ENCODE measurements around the gene GRIFIN.
"Not testable (repeated sequence)": the region's sequence is repeated elsewhere in the genome, so short reads cannot be mapped to it uniquely, and the experiment has no call there.

The GRIFIN gene

DNA sequence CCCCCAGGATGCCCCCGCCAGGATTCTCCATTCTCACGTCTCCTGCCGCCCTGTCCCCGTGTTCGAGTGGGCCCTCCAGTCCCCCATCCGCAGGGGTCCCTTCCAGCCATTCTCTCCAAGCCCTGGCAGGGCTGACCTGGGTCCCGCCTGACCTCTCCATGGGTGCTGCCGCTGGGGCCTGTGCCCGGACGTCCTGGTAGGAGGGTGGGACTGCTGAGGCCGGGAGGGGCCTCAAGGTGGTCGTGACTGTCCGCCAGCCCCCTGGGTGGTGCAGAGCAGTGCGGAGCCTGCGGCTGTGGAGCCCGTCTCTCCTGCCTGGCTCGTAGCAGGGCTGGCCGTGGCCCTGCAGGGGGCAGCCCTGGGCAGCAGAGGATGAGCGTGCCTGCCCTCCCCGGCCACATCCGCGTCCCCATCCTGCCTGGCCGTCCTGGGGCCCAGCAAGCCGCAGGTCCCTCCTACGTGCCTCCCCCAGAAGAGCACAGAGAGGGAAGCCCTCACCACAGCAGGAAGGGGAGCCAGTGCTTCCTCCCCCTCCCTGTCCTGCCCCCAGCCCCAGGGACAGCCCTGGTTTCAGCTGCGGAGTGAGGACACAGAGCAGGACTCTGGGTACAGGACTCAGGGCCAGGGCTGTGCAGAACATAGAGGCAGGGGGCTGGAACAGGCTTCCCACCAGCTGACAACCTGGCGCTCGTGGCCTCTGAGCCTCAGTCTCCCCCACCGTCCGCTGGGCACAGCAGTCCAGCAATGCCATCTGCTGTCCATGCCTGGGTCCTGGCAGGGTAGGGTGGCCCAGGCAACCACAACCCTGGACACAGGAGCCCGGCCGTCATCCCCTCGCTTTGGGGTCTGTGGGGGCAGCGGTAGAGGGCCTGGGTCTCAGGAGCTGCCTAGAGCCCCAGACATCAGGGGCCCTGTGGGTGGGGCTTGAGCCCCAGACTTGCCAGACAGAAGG lies 1.5 kb upstream of the GRIFIN start:
- no peak for FAIRE-seq

DNA sequence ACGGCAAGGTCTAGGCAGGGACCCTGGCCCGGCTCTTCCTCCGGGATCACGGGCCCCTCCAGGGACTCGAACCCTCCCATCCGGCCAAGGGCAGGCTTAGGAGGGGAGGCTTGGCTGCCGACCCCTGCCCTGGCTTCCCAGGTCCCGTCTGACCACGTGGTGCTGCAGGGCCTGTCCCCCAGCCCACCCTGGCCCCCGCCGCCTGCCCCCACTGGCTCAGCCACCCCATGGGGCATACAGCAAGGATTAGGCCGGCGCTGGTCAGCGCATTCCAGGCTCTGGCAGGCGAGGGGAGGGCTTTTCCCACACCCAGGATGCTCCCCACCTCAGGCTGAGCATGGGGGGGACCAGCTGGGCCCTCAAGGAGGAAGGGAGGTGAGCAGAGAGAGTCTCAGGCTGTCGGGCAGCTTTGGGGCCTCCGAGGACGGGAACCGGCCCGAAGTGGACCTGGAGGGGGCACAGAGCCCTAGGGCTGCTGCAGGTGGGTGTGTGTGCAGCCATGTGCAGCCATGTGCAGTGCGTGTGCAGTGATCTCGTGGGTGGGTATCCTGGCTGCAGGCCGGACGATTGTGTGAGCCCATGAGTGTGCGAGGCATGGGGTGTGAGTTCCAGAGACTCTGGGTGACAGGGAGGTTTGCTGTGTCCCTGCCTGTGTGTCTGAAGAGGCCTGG lies 713 bp upstream of the GRIFIN start:
- FAIRE-seq: no peak

DNA sequence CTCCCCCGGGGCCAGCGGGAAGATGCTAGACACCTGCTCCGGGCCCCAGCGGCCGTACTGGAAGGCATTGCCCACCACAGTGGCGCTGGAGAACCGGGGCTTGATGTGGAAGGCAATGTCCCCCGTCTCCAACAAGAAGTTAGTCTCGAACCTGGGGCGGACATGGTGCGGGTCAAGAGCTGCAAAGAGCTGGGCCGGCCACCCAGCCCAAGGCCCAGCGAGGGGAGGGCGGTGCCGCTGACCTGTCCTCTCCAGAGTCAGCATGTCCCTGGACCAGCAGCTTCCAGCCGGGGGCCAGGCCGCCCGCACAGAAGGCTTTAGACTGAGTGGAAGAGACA lies 551 bp downstream of the GRIFIN start:
- FAIRE-seq: no peak

GRCh38 chr7:2474813-2475677 lies 1.2 kb downstream of the GRIFIN start:
- no peak for FAIRE-seq

DNA sequence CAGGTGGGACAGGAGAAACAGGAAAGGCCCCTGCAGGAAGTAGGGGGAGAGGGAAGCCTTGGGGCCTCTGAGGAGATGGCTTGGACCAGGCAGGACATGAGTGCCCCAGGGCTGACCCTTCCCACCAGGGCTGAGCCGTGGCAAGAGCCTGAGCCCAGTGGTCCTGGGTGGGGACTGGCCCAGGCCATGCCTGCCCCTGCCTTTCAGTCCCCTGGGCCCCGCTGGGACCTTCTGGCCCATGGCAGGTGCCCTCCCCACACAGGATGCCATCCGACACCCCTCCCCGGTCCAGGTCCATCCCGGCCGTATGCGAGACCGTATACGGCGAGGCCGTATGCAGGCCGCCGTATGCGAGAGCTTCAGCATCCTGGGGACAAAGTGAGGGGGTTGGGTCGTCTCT lies 2.0 kb downstream of the GRIFIN start:
- FAIRE-seq: no peak

DNA sequence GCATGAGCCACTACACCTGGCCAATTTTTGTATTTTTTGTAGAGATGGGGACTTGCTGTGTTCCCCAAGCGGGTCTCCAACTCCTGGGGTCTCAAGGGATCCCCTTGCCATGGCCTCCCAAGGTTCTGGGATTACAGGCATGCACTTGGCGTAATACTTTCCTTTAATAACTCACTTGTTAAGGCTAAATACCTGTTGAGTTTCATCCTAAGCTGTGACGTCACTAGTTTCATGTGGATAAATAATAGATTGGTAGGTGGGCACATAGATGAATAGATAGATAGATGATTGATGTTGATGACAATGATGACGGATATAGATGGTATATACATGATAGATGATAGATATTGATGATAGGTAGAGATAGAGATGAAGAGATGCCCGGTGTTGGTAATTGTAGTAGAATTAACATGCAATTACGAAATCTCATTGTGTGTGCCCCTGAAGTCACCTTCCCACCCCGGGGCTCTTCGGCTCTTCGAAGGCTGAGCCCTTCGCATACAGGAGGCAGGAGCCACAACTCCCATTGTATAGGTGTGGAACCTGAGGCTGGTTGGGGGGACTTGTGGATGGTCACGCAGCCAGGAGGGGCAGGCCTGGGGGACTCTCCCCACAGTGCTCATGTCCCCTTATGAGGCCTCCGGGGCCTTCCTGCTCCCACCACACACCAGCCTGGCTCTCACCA lies 2.6 kb downstream of the GRIFIN start:
- FAIRE-seq: no peak

DNA sequence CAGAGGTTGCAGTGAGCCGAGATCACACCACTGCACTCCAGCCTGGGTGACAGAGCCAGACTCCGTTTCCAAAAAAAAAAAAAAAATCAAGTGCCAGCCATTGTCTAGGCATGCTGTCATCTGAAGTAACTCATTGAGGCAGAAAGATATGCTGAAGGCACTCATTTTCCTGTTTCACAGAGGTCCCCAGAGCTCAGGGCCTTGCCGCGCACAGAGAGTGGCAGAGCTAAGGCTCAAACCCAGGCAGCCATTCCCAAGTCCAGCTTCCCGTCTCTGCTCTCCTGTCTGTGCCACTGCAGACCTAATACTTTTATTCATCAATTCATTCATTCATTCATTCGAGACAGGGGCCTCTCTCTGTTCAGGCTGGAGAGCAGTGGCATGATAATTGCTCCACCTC lies 3.5 kb downstream of the GRIFIN start:
- FAIRE-seq: no peak

DNA sequence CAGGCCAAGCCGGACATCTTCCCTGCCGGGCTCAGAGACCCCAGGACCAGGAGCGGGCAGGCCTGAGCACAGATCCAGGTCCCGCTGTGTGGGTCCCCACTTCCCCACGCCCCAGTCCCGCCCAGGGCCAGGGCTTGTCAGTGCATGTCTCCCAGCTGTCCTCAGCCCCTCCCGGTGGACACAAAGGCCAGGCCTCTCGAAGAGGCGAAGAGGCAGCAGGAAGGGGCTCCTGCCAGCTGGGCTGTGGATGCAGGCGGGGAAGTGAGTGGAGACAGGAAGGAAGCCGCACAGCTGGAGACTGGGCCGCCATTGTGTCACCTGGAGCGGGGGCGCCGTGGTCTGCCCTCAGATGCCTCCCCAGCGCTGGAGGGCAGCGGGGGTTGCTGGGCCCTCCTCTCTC lies 4.8 kb downstream of the GRIFIN start:
- FAIRE-seq: no peak

DNA sequence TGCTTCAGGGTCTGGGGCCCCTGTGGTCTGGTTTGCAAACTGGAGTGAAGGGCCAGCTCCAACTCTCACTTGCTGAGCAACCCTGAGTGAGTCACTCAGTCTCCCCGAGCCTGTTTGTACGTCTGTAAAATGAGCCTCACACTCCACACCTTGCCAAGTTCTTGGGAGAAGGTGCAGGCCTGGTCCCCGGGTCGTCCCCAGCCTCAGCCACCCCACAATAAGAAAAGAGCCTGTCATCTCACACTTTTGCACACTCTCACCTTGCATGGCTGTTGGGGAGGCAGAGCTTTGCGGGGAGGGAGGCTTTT lies 5.2 kb downstream of the GRIFIN start:
- no peak for FAIRE-seq

DNA sequence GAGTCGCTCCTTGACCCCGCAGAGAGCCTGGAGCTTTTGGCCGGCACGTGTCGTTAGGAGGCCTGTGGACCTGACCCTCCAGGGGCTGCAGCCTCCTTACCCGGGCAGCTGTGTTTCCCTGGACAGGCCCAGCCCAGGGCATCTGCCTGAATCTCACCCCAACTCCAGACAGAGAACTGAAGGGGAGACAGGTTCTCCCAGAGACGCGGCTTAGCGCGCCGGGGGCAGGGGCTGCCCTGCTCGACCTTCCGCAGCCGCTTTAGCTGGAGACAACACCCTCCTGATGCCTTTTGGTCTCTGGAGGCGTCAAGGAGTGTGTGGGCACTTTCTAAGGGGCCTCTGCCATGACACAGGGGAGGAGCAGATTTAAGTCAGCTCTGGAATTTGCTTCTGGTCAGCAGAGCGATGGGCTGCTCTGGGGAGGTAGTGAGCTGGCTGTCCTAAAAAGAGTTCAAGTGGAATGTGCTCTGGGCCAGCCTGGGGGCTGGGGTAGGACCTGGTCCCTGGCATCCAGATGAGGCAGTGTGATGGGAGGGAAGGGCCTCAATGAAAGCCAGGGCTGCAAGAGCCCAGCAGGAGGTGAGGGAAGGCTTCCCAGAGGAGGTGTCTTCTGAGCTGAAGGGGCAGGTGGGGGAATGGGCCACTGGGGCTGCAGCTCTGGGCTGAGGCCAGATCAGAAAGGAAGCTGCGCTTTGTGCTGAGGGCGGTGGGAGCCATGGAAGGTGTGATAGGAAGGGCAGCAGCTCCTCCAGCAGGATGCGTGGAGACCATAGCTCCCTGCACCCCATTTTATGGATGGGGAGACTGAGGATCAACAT lies 5.8 kb downstream of the GRIFIN start:
- no peak for FAIRE-seq

DNA sequence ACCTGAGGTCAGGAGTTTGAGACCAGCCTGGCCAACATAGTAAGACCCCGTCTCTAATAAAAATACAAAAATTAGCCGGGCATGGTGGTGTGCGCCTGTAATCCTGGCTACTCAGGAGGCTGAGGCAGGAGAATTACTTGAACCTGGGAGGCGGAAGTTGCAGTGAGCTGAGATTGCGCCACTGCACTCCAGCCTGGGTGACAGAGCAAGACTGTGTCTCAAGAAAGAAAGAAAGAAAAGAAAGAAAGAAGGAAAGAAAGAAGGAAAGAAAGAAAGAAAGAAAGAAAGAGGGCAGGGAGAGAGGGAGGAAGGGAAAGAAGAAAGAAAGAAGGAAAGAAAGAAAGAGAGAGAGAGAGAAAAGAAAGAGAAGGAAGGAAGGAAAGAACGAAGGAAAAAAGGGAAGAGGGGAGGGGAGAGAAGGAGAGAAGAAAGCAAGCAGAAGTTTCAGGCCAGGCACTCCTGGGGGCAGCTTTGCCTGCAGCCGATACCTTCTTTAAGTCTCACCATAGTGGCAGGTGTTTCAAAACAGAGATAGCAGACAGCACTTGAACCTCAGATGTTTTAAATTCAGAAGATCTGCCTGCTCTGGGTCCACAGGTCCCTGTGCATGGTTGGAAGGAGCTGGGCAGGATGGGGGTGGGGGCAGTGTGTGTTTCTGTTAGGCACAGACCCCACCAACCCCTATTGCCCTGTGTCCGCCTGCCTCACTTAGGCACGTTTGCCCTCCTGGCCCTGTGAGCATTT lies 6.6 kb downstream of the GRIFIN start:
- FAIRE-seq: not testable (repeated sequence)

- FAIRE-seq: no peak
Measured at GRCh38 chr7:2468227-2468626, 8.0 kb downstream of the GRIFIN start.

GRCh38 chr7:2466675-2467074 lies 9.5 kb downstream of the GRIFIN start:
- no peak for FAIRE-seq

DNA sequence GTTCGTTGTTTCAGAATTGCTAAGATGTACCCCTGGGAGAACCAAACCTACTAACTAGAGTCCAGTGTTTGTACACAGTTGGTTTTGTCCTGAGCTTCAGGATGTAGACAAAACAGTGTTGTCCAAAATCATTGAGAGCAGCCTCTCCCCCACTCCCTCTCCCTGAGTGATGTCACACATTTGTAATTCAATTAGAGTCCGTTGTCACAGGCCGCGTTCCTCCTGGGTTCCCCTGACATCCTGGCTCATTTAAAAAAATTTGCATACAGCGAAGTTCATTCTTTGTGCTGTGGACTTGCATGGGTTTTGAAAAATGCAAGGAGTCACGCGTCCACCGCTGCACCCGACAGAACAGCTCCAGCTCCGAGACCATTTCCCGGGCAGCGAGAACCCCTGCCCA lies 10.3 kb downstream of the GRIFIN start:
- FAIRE-seq: no peak

- FAIRE-seq: no peak
Measured at GRCh38 chr7:2462731-2463130, 13.5 kb downstream of the GRIFIN start.

DNA sequence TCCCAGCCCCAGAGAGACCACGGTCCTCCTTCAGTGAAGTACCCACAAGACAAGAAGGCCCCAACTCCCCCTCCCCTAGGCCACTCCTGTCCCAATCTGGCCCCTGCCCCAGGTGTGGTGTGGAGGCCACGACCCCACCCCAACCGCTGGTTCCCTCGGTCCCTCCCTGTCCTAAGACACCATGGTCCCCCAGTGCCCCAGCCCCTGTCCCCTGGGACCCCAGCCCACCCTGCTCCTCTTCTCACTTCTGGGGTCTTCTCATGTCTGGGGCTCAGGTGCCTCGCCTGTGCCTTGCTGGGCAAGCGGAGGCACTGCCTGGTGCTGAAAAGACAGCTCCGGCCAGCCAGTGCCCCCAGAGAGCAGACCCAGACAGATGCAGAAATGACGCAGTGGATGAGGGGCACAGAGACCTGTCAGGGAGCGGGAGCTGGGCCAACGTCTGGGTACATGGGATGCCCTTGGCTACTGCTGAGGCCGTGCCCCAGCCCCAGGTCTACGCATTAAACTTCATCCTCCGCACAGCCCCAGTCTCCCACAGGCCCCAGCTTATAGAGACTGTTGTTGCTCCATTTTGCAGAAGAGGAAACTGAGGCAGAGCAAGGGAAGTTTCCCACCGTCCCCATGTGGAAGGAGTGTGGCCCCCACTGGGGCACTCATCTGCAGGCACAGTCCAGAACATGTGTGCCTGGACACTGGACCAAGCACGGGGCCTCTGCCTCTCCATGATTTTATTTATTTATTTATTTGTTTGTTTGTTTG lies 14.8 kb downstream of the GRIFIN start:
- no peak for FAIRE-seq

- FAIRE-seq: no peak
Measured at GRCh38 chr7:2460641-2461040, 15.6 kb downstream of the GRIFIN start.

GRCh38 chr7:2460188-2460587 lies 16.0 kb downstream of the GRIFIN start:
- FAIRE-seq: no peak

- FAIRE-seq: no peak
Measured at GRCh38 chr7:2459674-2460073, 16.5 kb downstream of the GRIFIN start.

- not testable (repeated sequence) for FAIRE-seq
Measured at GRCh38 chr7:2453849-2454248, 22.3 kb downstream of the GRIFIN start.
